ENCODE results near the gene PLVAP. TPM values are rescaled to one million over a fixed set of nuclear protein-coding genes. Genes with fewer than 3 reads are reported as not detected.

The PLVAP gene
- total and polyA plus RNA-seq, 4 donors = 4.0 to 411 (median 195) TPM

- ATAC-seq (ENCODE audit: low FRiP score) (no peak), DNase-seq (no peak)
- H3K4me3 ChIP-seq (ENCODE audit: low read length in 2 of 2) = no peak overlapping the region
- intact Hi-C loops (cut with DNase I) = no loop called here
- peaks cover 0 to 4% of the 10 kb centered on the region in 2 donors for H3K36me3 ChIP-seq (ENCODE audit: control insufficient read depth in 1 of 2, insufficient read depth in 2 of 2, low read length in 1 of 2)
- no peaks in the 10 kb centered on the region for H3K4me1 ChIP-seq (ENCODE audit: control insufficient read depth in 1 of 2, insufficient read depth in 2 of 2, low read length in 2 of 2)
- no peaks in the 10 kb centered on the region for H3K27me3 ChIP-seq (ENCODE audit: control insufficient read depth in 1 of 2, insufficient read depth in 2 of 2, low read length in 1 of 2)
- WGBS, 2 donors = 56 to 58% methylated on average over 11 of the region's 11 CpGs
- H3K27ac ChIP-seq (ENCODE audit: low read depth in 1 of 2, low read length in 2 of 2) = no peak overlapping the region
- no peaks in the 10 kb centered on the region for H3K9me3 ChIP-seq (ENCODE audit: control insufficient read depth, low read length)
These were observed 65.5 kb downstream of the PLVAP start for GRCh38 chr19:17311455-17312188.

GRCh38 chr19:17309965-17310461 lies 67.1 kb downstream of the PLVAP start:
- Histone ChIP-seq H3K27ac (ENCODE audit: low read depth in 1 of 2, low read length in 2 of 2) (no peak overlapping the region), H3K4me3 (ENCODE audit: low read length in 2 of 2) (peak overlapping the region; percentile 62 to 76), H3K4me1 (ENCODE audit: control insufficient read depth in 1 of 2, insufficient read depth in 2 of 2, low read length in 2 of 2) (no peaks in the 10 kb centered on the region), H3K9me3 (ENCODE audit: control insufficient read depth, low read length) (no peaks in the 10 kb centered on the region), H3K27me3 (ENCODE audit: control insufficient read depth in 1 of 2, insufficient read depth in 2 of 2, low read length in 1 of 2) (no peaks in the 10 kb centered on the region), H3K36me3 (ENCODE audit: control insufficient read depth in 1 of 2, insufficient read depth in 2 of 2, low read length in 1 of 2) (peaks cover 0 to 4% of the 10 kb centered on the region in 2 donors)
- 5 to 6% methylated on average over 23 of the region's 23 CpGs for WGBS, 2 donors
- DNase-seq = no peak
- no peak for ATAC-seq (ENCODE audit: low FRiP score)
- intact Hi-C loops (cut with DNase I) = no loop called here

GRCh38 chr19:17309198-17309964 lies 67.8 kb downstream of the PLVAP start, which contains the start of gene DDA1:
Gene DDA1 (plus strand): TSS chr19:17309563. CDS start chr19:17309655, 92 bp downstream.
- peak; percentile 94 for ATAC-seq (ENCODE audit: low FRiP score)
- Histone ChIP-seq H3K27ac (ENCODE audit: low read depth in 1 of 2, low read length in 2 of 2) (peak within 1 kb of the TSS in 1 of 2 donors; percentile 4), H3K27me3 (ENCODE audit: control insufficient read depth in 1 of 2, insufficient read depth in 2 of 2, low read length in 1 of 2) (no peaks in the 10 kb centered on the region), H3K9me3 (ENCODE audit: control insufficient read depth, low read length) (no peaks in the 10 kb centered on the region), H3K36me3 (ENCODE audit: control insufficient read depth in 1 of 2, insufficient read depth in 2 of 2, low read length in 1 of 2) (peaks cover 0 to 1% of the 10 kb centered on the region in 2 donors), H3K4me3 (ENCODE audit: low read length in 2 of 2) (peak within 1 kb of the TSS; percentile 62 to 76), H3K4me1 (ENCODE audit: control insufficient read depth in 1 of 2, insufficient read depth in 2 of 2, low read length in 2 of 2) (no peaks in the 10 kb centered on the region)
- peak; percentile 99 to 100 for DNase-seq
- intact Hi-C loops (cut with DNase I) = no loop called here
- WGBS, 2 donors = 0 to 1% methylated on average over 44 to 46 of the region's 46 CpGs

- no peaks in the 10 kb centered on the region for H3K27me3 ChIP-seq (ENCODE audit: control insufficient read depth in 1 of 2, insufficient read depth in 2 of 2, low read length in 1 of 2)
- no peak overlapping the region for H3K4me3 ChIP-seq (ENCODE audit: low read length in 2 of 2)
- H3K27ac ChIP-seq (ENCODE audit: low read depth in 1 of 2, low read length in 2 of 2) = no peak overlapping the region
- no peaks in the 10 kb centered on the region for H3K4me1 ChIP-seq (ENCODE audit: control insufficient read depth in 1 of 2, insufficient read depth in 2 of 2, low read length in 2 of 2)
- DNase-seq = no peak
- no peaks in the 10 kb centered on the region for H3K36me3 ChIP-seq (ENCODE audit: control insufficient read depth in 1 of 2, insufficient read depth in 2 of 2, low read length in 1 of 2)
- 86 to 87% methylated on average over 8 of the region's 8 CpGs for WGBS, 2 donors
- ATAC-seq (ENCODE audit: low FRiP score) = no peak
- intact Hi-C loops (cut with DNase I) = no loop called here
- no peaks in the 10 kb centered on the region for H3K9me3 ChIP-seq (ENCODE audit: control insufficient read depth, low read length)
These were observed 69.2 kb downstream of the PLVAP start for GRCh38 chr19:17307876-17308377.

GRCh38 chr19:17306285-17306714 lies 70.8 kb downstream of the PLVAP start:
- intact Hi-C loops (cut with DNase I) = no loop called here
- no peaks in the 10 kb centered on the region for H3K27me3 ChIP-seq (ENCODE audit: control insufficient read depth in 1 of 2, insufficient read depth in 2 of 2, low read length in 1 of 2)
- WGBS, 2 donors = 5 to 6% methylated on average over 28 of the region's 28 CpGs
- H3K36me3 ChIP-seq (ENCODE audit: control insufficient read depth in 1 of 2, insufficient read depth in 2 of 2, low read length in 1 of 2) = no peaks in the 10 kb centered on the region
- H3K9me3 ChIP-seq (ENCODE audit: control insufficient read depth, low read length) = no peaks in the 10 kb centered on the region
- peak overlapping the region in 1 of 2 donors; percentile 68 for H3K27ac ChIP-seq (ENCODE audit: low read depth in 1 of 2, low read length in 2 of 2)
- H3K4me1 ChIP-seq (ENCODE audit: control insufficient read depth in 1 of 2, insufficient read depth in 2 of 2, low read length in 2 of 2) = no peaks in the 10 kb centered on the region
- H3K4me3 ChIP-seq (ENCODE audit: low read length in 2 of 2) = peak overlapping the region; percentile 20 to 53
- ATAC-seq (ENCODE audit: low FRiP score) (no peak), DNase-seq (peak; percentile 61 to 82)

GRCh38 chr19:17305517-17306284 lies 71.4 kb downstream of the PLVAP start, which contains the start of gene MRPL34:
Gene MRPL34 (plus strand): TSS chr19:17305872. CDS start chr19:17305893, 21 bp downstream.
- peak; percentile 80 for ATAC-seq (ENCODE audit: low FRiP score)
- Histone ChIP-seq H3K4me1 (ENCODE audit: control insufficient read depth in 1 of 2, insufficient read depth in 2 of 2, low read length in 2 of 2) (no peaks in the 10 kb centered on the region), H3K9me3 (ENCODE audit: control insufficient read depth, low read length) (no peaks in the 10 kb centered on the region), H3K4me3 (ENCODE audit: low read length in 2 of 2) (peak within 1 kb of the TSS; percentile 20 to 53), H3K27me3 (ENCODE audit: control insufficient read depth in 1 of 2, insufficient read depth in 2 of 2, low read length in 1 of 2) (no peaks in the 10 kb centered on the region), H3K36me3 (ENCODE audit: control insufficient read depth in 1 of 2, insufficient read depth in 2 of 2, low read length in 1 of 2) (no peaks in the 10 kb centered on the region), H3K27ac (ENCODE audit: low read depth in 1 of 2, low read length in 2 of 2) (peak within 1 kb of the TSS in 1 of 2 donors; percentile 68)
- peak; percentile 97 to 98 for DNase-seq
- intact Hi-C loops (cut with DNase I) = loop anchor here in 1 of 2 donors (2.0 kb wide), 1 partner anchor 31 kb away; the partner anchor contains the start of gene GTPBP3
- WGBS, 2 donors = 0% methylated on average over 55 of the region's 55 CpGs

GRCh38 chr19:17305216-17305516 lies 72.0 kb downstream of the PLVAP start:
- H3K4me3 ChIP-seq (ENCODE audit: low read length in 2 of 2) = no peak overlapping the region
- H3K27ac ChIP-seq (ENCODE audit: low read depth in 1 of 2, low read length in 2 of 2) = peak overlapping the region in 1 of 2 donors; percentile 27
- H3K36me3 ChIP-seq (ENCODE audit: control insufficient read depth in 1 of 2, insufficient read depth in 2 of 2, low read length in 1 of 2) = no peaks in the 10 kb centered on the region
- no peak for DNase-seq
- no peak for ATAC-seq (ENCODE audit: low FRiP score)
- 5% methylated on average over 7 of the region's 7 CpGs for WGBS, 2 donors
- H3K9me3 ChIP-seq (ENCODE audit: control insufficient read depth, low read length) = no peaks in the 10 kb centered on the region
- H3K4me1 ChIP-seq (ENCODE audit: control insufficient read depth in 1 of 2, insufficient read depth in 2 of 2, low read length in 2 of 2) = no peaks in the 10 kb centered on the region
- intact Hi-C loops (cut with DNase I) = loop anchor here in 1 of 2 donors (2.0 kb wide), 1 partner anchor 32 kb away; the partner anchor contains the start of gene GTPBP3
- H3K27me3 ChIP-seq (ENCODE audit: control insufficient read depth in 1 of 2, insufficient read depth in 2 of 2, low read length in 1 of 2) = no peaks in the 10 kb centered on the region

All from aorta (tissue), 5 donors.